Endodermal cell (in vitro differentiated cells): ENCODE measurements around the gene F13A1. TPM values are rescaled to one million over a fixed set of nuclear protein-coding genes. Genes with fewer than 3 reads are reported as not detected.

ENCODE experiments used
- DNase-seq: peaks from one replicate; pipeline ENCODE4 v3.0.0-alpha.2; 2017
- H3K27ac ChIP-seq: 2 replicates; pipeline ENCODE4 v1.5.1; 2013; ENCODE audit warnings: mild to moderate bottlenecking, low read depth, low read length, moderate library complexity
- H3K27me3 ChIP-seq: 2 replicates; pipeline ENCODE4 v1.6.1; 2013; ENCODE audit warnings: mild to moderate bottlenecking, low read length, moderate library complexity; ENCODE audit not compliant: insufficient read depth, control insufficient read depth, poor library complexity, severe bottlenecking
- H3K36me3 ChIP-seq: 2 replicates; pipeline ENCODE4 v1.7.0; 2013; ENCODE audit warnings: mild to moderate bottlenecking, low read length, moderate library complexity; ENCODE audit not compliant: control insufficient read depth, insufficient read depth
- H3K4me1 ChIP-seq: one replicate; pipeline ENCODE4 v1.7.0; 2013; ENCODE audit warnings: low read length; ENCODE audit not compliant: control insufficient read depth, insufficient read depth
- H3K4me3 ChIP-seq: 2 replicates; pipeline ENCODE4 v1.5.1; 2013; ENCODE audit warnings: mild to moderate bottlenecking, low read length, moderate library complexity
- H3K9ac ChIP-seq: 2 replicates; pipeline ENCODE4 v1.6.1; 2013; ENCODE audit warnings: mild to moderate bottlenecking, low read length, moderate library complexity; ENCODE audit not compliant: poor library complexity, severe bottlenecking; ENCODE audit errors: extremely low read depth
- H3K9me3 ChIP-seq: 2 replicates; pipeline ENCODE4 v1.6.1; 2013; ENCODE audit warnings: mild to moderate bottlenecking, low read length, moderate library complexity; ENCODE audit not compliant: control insufficient read depth
- H3K27ac Mint-ChIP-seq: 2 replicates; pipeline ENCODE4 v1.8.0; 2020; ENCODE audit warnings: mixed read lengths
- H3K27me3 Mint-ChIP-seq: 2 replicates; pipeline ENCODE4 v1.8.0; 2021; ENCODE audit warnings: mild to moderate bottlenecking, mixed read lengths; ENCODE audit not compliant: insufficient read depth
- H3K36me3 Mint-ChIP-seq: 2 replicates; pipeline ENCODE4 v1.8.0; 2020; ENCODE audit warnings: low read depth, mixed read lengths
- H3K4me1 Mint-ChIP-seq: 2 replicates; pipeline ENCODE4 v1.8.0; 2020; ENCODE audit warnings: mixed read lengths
- H3K4me3 Mint-ChIP-seq: 2 replicates; pipeline ENCODE4 v1.8.0; 2020; ENCODE audit warnings: mild to moderate bottlenecking, moderate library complexity, mixed read lengths
- H3K9me3 Mint-ChIP-seq: 2 replicates; pipeline ENCODE4 v1.8.0; 2020; ENCODE audit warnings: mild to moderate bottlenecking, mixed read lengths
- WGBS, 2 experiments: methylation state at CpG; one replicate each; pipeline versions ENCODE4 v1.1.5 to v1.1.7; 2013; ENCODE audit warnings: missing lambda C conversion rate in 2 of 2, mixed read lengths in 1 of 2; ENCODE audit not compliant: insufficient coverage in 1 of 2, insufficient read length in 1 of 2; 5-methylcytosine and 5-hydroxymethylcytosine counted together
- total RNA-seq, 2 donors: library from RNA; stranded (reverse); fragmentation: NEBNext Ultra II Directional in 1 of 2; extraction: Animal tissue kit (Norgen Biotek cat#: 25700) in 1 of 2; gene quantifications; 2 replicates in 1 of 2; 3 replicates in 1 of 2; pipeline ENCODE4 v1.2.1, GENCODE V29; 2021
- TF ChIP-seq, protein P1 (sequence below): fragments of 200-600 bp; sonication (generic); conservative IDR thresholded peaks from 2 replicates; pipeline ENCODE4 v1.5.0; 2021; ENCODE audit warnings: antibody characterized with exemption, mild to moderate bottlenecking

Gene F13A1
- total RNA-seq, 2 donors from 2014 or later, result 1.1 to 1.3 TPM

GRCh38 chr6:6331946-6332601, 11.6 kb upstream of the F13A1 start:
- Mint-ChIP-seq H3K9me3 (no peaks in the 10 kb centered on the region), H3K36me3 (no peaks in the 10 kb centered on the region), H3K27me3 (no peaks in the 10 kb centered on the region), H3K4me1 (no peaks in the 10 kb centered on the region), H3K4me3 (no peak overlapping the region), H3K27ac (no peak overlapping the region)
- H3K9ac ChIP-seq, result no peak overlapping the region
- WGBS, 2 experiments, result 92 to 94% methylated on average over 3 to 6 of the region's 6 CpGs
- H3K9me3 ChIP-seq, result no peaks in the 10 kb centered on the region
- no peak overlapping the region for H3K4me3 ChIP-seq
- no peaks in the 10 kb centered on the region for H3K27me3 ChIP-seq
- no peaks in the 10 kb centered on the region for H3K4me1 ChIP-seq
- DNase-seq, result no peak
- TF ChIP-seq, protein P1, sequence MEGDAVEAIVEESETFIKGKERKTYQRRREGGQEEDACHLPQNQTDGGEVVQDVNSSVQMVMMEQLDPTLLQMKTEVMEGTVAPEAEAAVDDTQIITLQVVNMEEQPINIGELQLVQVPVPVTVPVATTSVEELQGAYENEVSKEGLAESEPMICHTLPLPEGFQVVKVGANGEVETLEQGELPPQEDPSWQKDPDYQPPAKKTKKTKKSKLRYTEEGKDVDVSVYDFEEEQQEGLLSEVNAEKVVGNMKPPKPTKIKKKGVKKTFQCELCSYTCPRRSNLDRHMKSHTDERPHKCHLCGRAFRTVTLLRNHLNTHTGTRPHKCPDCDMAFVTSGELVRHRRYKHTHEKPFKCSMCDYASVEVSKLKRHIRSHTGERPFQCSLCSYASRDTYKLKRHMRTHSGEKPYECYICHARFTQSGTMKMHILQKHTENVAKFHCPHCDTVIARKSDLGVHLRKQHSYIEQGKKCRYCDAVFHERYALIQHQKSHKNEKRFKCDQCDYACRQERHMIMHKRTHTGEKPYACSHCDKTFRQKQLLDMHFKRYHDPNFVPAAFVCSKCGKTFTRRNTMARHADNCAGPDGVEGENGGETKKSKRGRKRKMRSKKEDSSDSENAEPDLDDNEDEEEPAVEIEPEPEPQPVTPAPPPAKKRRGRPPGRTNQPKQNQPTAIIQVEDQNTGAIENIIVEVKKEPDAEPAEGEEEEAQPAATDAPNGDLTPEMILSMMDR, result no peak
- H3K27ac ChIP-seq, result no peak overlapping the region
- H3K36me3 ChIP-seq, result no peaks in the 10 kb centered on the region

DNA sequence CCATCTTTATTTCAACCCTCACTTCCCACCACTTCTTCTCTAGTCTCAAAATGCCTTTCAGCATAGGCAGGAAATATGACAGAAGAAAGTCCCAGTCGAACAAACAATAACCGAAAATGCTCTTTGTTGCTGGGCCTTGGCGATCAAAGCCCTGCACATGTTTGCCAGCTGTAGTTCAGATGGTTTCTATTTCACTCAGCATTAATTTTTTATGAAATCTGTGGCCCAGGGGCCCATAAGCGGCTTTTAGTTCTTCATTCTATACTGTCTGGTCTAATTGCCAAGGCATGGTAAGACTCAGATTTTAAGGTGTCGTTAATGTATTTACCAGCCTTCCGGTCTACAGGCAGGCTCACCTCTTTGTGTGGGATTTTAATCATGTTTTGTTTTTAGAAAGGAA, 10.9 kb upstream of the F13A1 start:
- no peak overlapping the region for H3K27ac Mint-ChIP-seq
- Histone ChIP-seq H3K4me3 (no peak overlapping the region), H3K9me3 (no peaks in the 10 kb centered on the region), H3K4me1 (no peaks in the 10 kb centered on the region), H3K9ac (no peak overlapping the region), H3K27ac (no peak overlapping the region), H3K36me3 (no peaks in the 10 kb centered on the region), H3K27me3 (no peaks in the 10 kb centered on the region)
- no peak overlapping the region for H3K4me3 Mint-ChIP-seq
- H3K27me3 Mint-ChIP-seq, result no peaks in the 10 kb centered on the region
- H3K36me3 Mint-ChIP-seq, result no peaks in the 10 kb centered on the region
- no peaks in the 10 kb centered on the region for H3K4me1 Mint-ChIP-seq
- DNase-seq, result no peak
- TF ChIP-seq, protein P1, result no peak
- WGBS, 2 experiments, result 95 to 97% methylated on average over 4 to 6 of the region's 6 CpGs
- no peaks in the 10 kb centered on the region for H3K9me3 Mint-ChIP-seq

DNA sequence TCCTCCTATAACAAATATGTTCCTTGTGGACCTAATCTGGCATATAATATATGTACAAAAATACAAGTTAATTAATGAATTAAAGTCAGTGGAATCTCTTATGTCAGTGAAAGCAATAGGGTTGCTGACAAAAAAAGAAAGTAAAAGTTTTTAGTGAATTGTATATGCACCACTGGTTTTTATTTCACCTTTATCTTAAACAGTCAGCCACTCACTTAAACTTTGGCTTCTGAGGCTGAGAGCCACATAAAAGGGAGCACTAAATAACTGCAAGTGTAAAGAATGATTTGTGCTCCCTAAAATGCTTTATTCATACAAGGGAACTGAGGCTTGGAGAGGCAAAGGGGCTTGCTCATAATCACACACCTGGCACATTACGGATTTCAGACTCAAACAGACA, 9.9 kb upstream of the F13A1 start:
- Histone ChIP-seq H3K4me1 (no peaks in the 10 kb centered on the region), H3K9ac (no peak overlapping the region), H3K27me3 (no peaks in the 10 kb centered on the region), H3K36me3 (no peaks in the 10 kb centered on the region), H3K27ac (no peak overlapping the region), H3K4me3 (no peak overlapping the region), H3K9me3 (no peaks in the 10 kb centered on the region)
- H3K4me1 Mint-ChIP-seq, result no peaks in the 10 kb centered on the region
- no peaks in the 10 kb centered on the region for H3K9me3 Mint-ChIP-seq
- DNase-seq, result no peak
- no peak overlapping the region for H3K27ac Mint-ChIP-seq
- WGBS, 2 experiments, result 86 to 94% methylated on average over 1 of the region's 1 CpG
- H3K27me3 Mint-ChIP-seq, result no peaks in the 10 kb centered on the region
- no peaks in the 10 kb centered on the region for H3K36me3 Mint-ChIP-seq
- TF ChIP-seq, protein P1, result no peak
- no peak overlapping the region for H3K4me3 Mint-ChIP-seq
